ENCODE results near the gene COMTD1.

Gene COMTD1

GRCh38 chr10:75245354-75246250 is 9.8 kb upstream of the COMTD1 start:
- DNase-seq (ENCODE audit: low read depth in 2 of 2), result no peak

DNA sequence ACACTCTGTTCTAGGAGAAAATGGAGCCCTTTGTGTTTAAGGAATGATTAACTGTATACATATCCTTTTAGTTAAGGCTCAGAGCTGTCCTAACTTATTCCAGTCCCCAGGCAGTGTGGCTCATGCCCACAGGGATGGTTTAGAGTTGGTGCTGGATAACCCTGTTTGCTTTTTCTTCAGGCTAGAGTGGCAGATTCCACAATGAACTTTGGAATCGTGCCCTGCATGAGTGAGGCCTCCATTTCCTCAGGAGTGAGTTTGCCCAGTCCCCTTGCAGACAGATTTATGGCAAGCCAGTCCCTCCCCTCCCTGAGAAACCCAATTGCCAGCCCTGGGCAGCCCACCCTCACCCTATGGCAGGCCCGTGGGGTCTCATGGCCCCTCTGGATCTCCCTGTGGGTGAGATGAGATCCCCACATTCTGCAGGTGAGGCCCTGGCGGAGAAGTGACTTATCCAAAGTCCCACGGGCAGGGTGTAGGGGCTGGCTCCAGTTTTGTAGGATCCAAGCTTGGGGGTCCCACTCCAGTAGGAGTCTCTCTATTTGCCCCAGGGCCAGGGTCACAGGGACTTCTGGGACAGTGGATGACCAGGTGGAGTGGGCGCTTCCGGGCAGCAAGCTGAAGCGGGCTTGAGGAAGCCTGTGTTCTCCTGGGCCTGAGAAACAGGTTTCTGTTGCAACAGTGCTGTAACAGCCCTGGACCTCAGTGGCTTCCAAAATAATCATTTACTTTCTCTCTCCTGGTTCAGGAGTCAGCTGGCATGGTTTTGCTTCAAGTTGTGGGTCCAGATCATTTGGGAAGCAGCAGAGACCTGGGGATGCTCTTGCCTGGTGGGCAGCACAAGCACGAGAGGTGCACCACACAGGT is 9.0 kb upstream of the COMTD1 start:
- DNase-seq (ENCODE audit: low read depth in 2 of 2), result no peak

DNA sequence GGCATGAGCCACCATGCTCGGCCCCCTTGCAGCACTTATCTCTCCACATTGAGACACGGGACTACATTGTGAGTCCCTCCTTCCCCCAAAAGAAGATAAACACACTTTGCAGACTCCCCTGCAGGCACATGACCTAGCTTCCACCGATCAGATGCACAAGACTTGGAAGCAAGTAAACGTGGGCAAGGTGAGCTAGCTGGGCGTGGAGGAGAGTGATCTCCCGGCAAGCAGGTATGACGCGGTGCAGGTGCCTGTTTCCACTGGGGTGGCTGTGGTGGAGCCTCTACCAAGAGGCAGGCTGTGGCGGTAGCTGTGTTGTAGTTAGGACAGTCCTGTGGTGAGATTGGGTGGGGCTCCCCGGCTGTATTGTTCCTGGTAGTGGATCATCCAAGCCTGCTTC is 7.7 kb upstream of the COMTD1 start:
- DNase-seq (ENCODE audit: low read depth in 2 of 2), result no peak

- no peak for DNase-seq (ENCODE audit: low read depth in 2 of 2)
Measured at GRCh38 chr10:75240329-75241076, 4.7 kb upstream of the COMTD1 start.

- no peak for DNase-seq (ENCODE audit: low read depth in 2 of 2)
Measured at GRCh38 chr10:75239096-75239790, 3.5 kb upstream of the COMTD1 start.

GRCh38 chr10:75238182-75239095 is 2.7 kb upstream of the COMTD1 start:
- no peak for DNase-seq (ENCODE audit: low read depth in 2 of 2)

DNA sequence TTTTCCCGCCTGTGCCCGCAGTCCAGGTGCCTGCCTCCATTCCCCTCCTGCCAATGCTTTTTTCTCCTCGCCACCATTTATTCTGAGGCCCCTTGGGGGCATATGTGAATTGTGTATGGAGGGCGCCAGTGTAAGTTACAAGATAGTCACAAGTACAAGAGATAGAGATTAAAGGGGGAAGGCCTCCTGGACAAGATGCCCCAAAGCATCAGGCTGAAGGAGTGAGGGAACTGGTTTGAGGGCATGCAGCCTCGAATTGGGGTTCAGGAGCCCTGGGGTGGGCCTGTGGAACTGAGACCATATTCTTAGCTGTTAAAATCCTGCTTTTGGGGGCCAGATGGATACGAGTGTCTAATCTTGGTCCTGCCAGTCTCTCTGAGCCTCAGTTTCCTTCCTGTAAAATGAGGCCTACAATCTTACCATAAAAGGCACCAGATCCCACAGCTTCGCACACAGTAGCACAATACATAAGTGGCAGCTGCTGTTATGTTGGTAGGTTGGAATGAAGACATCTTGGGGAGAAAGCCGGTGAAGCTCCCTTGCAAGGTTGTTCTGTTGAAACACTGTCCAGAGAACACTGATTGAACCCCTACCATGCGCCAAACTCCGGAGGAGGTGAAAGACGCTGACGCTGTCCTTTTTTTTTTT is 545 bp upstream of the COMTD1 start:
- no peak for DNase-seq (ENCODE audit: low read depth in 2 of 2)

DNA sequence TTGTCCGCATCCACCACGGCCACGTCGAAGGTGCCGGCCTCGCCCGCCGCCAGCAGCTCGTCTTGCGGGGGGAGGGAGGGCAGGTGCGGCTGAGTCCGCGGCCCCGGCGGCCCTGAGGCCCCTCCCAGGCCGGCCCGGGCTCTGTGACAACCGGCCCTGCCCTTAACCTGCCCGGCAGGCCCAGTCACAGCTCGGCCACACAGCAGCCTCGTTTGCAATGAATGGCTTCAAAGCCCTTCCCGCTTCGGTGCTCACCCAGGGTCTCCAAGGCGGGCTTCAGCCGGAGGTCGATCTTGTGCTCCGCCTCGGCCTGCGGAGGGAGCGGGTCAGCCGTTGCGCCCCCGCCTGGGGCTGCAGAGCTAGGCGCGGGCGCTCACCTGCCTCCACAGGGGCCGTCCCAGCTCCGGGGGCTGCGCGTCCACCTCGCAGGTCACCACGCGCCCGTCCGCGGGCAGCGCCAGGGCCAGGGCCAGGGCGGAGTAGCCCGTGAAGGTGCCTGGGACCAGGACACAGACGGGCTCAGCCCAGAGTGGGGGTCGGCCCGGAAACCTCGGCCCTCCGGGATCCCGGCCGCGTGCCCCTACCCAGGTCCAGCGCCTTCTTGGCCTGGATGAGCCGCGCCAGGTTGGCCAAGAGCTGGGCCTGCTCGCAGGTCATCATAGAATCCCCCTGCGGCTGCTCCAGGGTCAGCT is 928 bp downstream of the COMTD1 start:
- DNase-seq (ENCODE audit: low read depth in 2 of 2), result no peak

DNA sequence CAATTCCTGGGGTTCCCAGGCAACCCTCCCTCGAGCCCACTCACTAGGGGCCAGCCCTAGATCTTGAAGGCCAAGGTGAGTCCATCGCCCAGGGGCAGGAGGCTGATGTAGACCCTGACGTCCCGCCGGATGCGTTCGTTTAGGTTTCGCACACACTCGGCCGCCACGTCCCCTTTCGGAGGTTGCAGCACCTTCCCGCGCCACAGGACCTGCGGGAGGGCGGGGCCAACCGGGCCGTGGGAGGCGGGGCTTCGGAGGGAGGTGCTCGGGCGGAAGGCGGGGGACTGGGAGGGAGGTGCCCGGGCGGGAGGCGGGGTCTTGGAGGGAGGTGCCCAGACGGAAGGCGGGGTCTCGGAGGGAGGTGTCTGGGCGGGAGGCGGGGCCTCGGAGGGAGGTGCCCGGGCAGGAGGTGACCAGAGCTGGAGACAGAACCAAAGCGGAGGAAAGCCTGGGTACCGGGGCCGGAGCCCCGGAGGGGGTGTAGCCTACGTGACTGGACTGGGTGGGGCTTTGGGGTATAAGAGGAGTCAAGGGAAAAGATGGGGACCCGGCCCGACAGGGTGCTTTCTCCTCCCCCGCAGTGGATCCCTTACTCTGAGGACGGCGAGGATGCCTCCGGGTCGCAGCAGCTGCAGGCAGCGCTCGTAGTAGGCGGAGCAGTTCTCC is 1.6 kb downstream of the COMTD1 start:
- DNase-seq (ENCODE audit: low read depth in 2 of 2), result peak; percentile 91 to 93

GRCh38 chr10:75233444-75234016 is 2.2 kb downstream of the COMTD1 start:
- DNase-seq (ENCODE audit: low read depth in 2 of 2), result no peak

GRCh38 chr10:75231672-75232581 is 3.8 kb downstream of the COMTD1 start:
- DNase-seq (ENCODE audit: low read depth in 2 of 2), result no peak

DNA sequence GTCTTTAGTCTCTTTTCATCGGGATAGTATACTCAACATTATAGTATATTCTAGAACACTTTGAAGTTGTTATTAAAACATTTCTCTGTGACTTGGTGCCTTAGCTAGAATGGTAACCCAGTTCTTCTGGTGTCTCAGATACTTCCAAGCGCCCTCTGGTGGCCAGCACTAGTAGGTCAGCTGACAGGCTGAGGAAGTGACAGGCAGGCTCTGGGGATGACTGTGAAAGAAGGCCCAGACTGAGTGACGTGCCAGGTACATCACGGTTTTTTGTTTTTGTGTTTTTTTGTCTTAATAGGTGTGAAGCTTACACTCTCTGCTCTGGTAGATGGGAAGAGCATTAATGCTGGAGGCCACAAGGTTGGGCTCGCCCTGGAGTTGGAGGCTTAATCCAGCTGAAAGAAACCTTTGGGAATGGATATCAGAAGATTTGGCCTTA is 5.1 kb downstream of the COMTD1 start:
- peak; percentile 74 to 91 for DNase-seq (ENCODE audit: low read depth in 2 of 2)

- DNase-seq (ENCODE audit: low read depth in 2 of 2), result no peak
Measured at GRCh38 chr10:75229971-75230370, 5.8 kb downstream of the COMTD1 start.

GRCh38 chr10:75228834-75229233 is 6.9 kb downstream of the COMTD1 start:
- no peak for DNase-seq (ENCODE audit: low read depth in 2 of 2)

- no peak for DNase-seq (ENCODE audit: low read depth in 2 of 2)
Measured at GRCh38 chr10:75228278-75228677, 7.5 kb downstream of the COMTD1 start.

GRCh38 chr10:75226656-75227055 is 9.1 kb downstream of the COMTD1 start:
- no peak for DNase-seq (ENCODE audit: low read depth in 2 of 2)

- DNase-seq (ENCODE audit: low read depth in 2 of 2), result no peak
Measured at GRCh38 chr10:75226095-75226494, 9.7 kb downstream of the COMTD1 start.

Data from stimulated activated CD8-positive, alpha-beta memory T cell treated with anti-CD3 and anti-CD28 coated beads, Interleukin-15, amount 100 ng/mL, for 4 hours (primary cell).